Transverse colon (tissue), 4 donors: Measurements from ENCODE around the gene PI16. TPM values are rescaled to one million over a fixed set of nuclear protein-coding genes. Genes with fewer than 3 reads are reported as not detected.
A peak's percentile ranks its signal among the peaks of the same experiment; 100 is the strongest.

ENCODE experiments used
- DNase-seq: peaks from one replicate; pipeline ENCODE4 v3.0.0-alpha.2; 2019
- H3K27ac ChIP-seq, 4 donors: fragments of 200-600 bp; sonication (generic); 2 replicates each; pipeline ENCODE4 v1.5.1; 2016 to 2018; ENCODE audit warnings: inconsistent platforms in 4 of 4
- H3K27me3 ChIP-seq: fragments of 200-600 bp; sonication (generic); 2 replicates; pipeline ENCODE4 v1.5.1; 2017; ENCODE audit warnings: inconsistent platforms
- H3K36me3 ChIP-seq, 4 donors: fragments of 200-600 bp; sonication (generic); 2 replicates each; pipeline ENCODE4 v1.5.1; 2017 to 2019; ENCODE audit warnings: inconsistent platforms in 4 of 4
- H3K4me1 ChIP-seq, 4 donors: fragments of 200-600 bp; sonication (generic); 2 replicates each; pipeline ENCODE4 v1.5.1; 2017 to 2020; ENCODE audit warnings: inconsistent platforms in 4 of 4
- H3K4me3 ChIP-seq, 4 donors: fragments of 200-600 bp; sonication (generic); 1 replicate in 1 of 4; 2 replicates in 3 of 4; pipeline versions ENCODE4 v1.5.1 to v1.6.1; 2017 to 2019; ENCODE audit warnings: inconsistent platforms in 4 of 4
- H3K9me3 ChIP-seq, 2 donors: fragments of 200-600 bp; sonication (generic); 2 replicates each; pipeline ENCODE4 v1.5.1; 2017 to 2019; ENCODE audit warnings: inconsistent platforms in 2 of 2
- EP300 ChIP-seq: sonication (generic); formaldehyde crosslinking; IDR thresholded peaks from one replicate; pipeline ENCODE4 v1.6.1; 2017; ENCODE audit warnings: antibody characterized with exemption, low read depth
- POLR2A ChIP-seq: fragments of 450-650 bp; IDR thresholded peaks from one replicate; pipeline ENCODE4 v1.6.1; 2016; ENCODE audit warnings: antibody characterized with exemption, mild to moderate bottlenecking, moderate library complexity
- POLR2AphosphoS5 ChIP-seq, 3 donors: sonication (generic); formaldehyde crosslinking; IDR thresholded peaks; one replicate each; pipeline ENCODE4 v1.6.1; 2016; ENCODE audit warnings: antibody characterized with exemption in 3 of 3
- WGBS, 2 donors: methylation state at CpG; one replicate each; pipeline ENCODE4 v1.1.5; 2018; ENCODE audit warnings: low coverage in 1 of 2; 5-methylcytosine and 5-hydroxymethylcytosine counted together
- in situ Hi-C, 4 donors: fragments of 200-750 bp; cut with MboI; loops; one replicate each; pipeline versions ENCODE4 v1.15.0 to v1.15.1; 2017; ENCODE audit warnings: low sequenced_read_pairs in 3 of 4, low pct_ligation_motif_present in 1 of 4, low pct_unique_long_range_greater_than_20kb in 1 of 4
- intact Hi-C: fragments of 100-400 bp; cut with DNase I; formaldehyde crosslinking; loops from one replicate; pipeline ENCODE4 v1.15.1; 2023; ENCODE audit warnings: low total_unique reads
- total RNA-seq, 4 donors: library from RNA; depleted of rRNA; stranded (reverse); fragments of >200 nt; gene quantifications; one replicate each; pipeline ENCODE4 v1.1.0, GENCODE V29; 2016
- TF ChIP-seq, protein P1 (sequence below), 5 experiments: fragments of 200-600 bp in 3 of 5; fragments of 450-650 bp in 2 of 5; sonication (generic) in 3 of 5; IDR thresholded peaks; 1 replicate in 2 of 5; 2 replicates in 3 of 5; pipeline ENCODE4 v1.5.1; 2016 to 2017; ENCODE audit warnings: antibody characterized with exemption in 5 of 5, inconsistent platforms in 3 of 5, mild to moderate bottlenecking in 2 of 5, moderate library complexity in 1 of 5

The PI16 gene
- total RNA-seq, 4 donors from 2014 or later, result 0.60 to 5.6 (median 4.0) TPM; not detected in 1

DNA sequence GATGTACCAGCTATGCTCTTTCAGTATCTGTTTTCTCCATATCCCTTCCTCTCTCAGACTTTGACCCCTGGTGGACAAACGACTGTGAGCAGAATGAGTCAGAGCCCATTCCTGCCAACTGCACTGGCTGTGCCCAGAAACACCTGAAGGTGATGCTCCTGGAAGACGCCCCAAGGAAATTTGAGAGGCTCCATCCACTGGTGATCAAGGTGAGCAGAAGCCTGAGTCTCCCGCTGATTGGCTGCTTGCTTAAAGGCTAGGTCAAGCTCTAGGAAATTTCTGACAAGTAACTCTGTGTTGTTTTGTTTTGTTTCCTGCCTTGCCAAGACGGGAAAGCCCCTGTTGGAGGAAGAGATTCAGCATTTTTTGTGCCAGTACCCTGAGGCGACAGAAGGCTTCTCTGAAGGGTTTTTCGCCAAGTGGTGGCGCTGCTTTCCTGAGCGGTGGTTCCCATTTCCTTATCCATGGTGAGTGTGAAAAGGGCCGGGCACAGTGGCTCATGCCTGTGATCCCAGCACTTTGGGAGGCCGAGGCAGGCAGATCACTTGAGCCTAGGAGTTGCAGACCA is 40.2 kb upstream of the PI16 start:
- intact Hi-C loops, result loop anchor here (5.0 kb wide), 1 partner anchor 1027 kb away; no protein-coding TSS in a partner anchor
- Histone ChIP-seq H3K27ac (peak overlapping the region in 3 of 4 donors; percentile 42 to 54 (median 44)), H3K36me3 (peaks cover 0 to 30% (median 9%) of the 10 kb centered on the region in 4 donors), H3K4me1 (peaks cover 0 to 36% (median 2%) of the 10 kb centered on the region in 4 donors), H3K9me3 (no peaks in the 10 kb centered on the region), H3K4me3 (no peak overlapping the region), H3K27me3 (no peaks in the 10 kb centered on the region)
- in situ Hi-C loops, result no loop called here
- WGBS, 2 donors, result 20 to 50% methylated on average over 1 to 10 of the region's 10 CpGs
- TF ChIP-seq, protein P1, sequence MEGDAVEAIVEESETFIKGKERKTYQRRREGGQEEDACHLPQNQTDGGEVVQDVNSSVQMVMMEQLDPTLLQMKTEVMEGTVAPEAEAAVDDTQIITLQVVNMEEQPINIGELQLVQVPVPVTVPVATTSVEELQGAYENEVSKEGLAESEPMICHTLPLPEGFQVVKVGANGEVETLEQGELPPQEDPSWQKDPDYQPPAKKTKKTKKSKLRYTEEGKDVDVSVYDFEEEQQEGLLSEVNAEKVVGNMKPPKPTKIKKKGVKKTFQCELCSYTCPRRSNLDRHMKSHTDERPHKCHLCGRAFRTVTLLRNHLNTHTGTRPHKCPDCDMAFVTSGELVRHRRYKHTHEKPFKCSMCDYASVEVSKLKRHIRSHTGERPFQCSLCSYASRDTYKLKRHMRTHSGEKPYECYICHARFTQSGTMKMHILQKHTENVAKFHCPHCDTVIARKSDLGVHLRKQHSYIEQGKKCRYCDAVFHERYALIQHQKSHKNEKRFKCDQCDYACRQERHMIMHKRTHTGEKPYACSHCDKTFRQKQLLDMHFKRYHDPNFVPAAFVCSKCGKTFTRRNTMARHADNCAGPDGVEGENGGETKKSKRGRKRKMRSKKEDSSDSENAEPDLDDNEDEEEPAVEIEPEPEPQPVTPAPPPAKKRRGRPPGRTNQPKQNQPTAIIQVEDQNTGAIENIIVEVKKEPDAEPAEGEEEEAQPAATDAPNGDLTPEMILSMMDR (IDR thresholded peaks at IDR 0.05), result peak in 3 of 5 experiments; percentile 22 to 54 (median 34)
- TF ChIP-seq EP300 (no peak), POLR2AphosphoS5 (IDR thresholded peaks at IDR 0.05) (peak in 1 of 3 donors; percentile 43)
- peak; percentile 77 for DNase-seq

DNA sequence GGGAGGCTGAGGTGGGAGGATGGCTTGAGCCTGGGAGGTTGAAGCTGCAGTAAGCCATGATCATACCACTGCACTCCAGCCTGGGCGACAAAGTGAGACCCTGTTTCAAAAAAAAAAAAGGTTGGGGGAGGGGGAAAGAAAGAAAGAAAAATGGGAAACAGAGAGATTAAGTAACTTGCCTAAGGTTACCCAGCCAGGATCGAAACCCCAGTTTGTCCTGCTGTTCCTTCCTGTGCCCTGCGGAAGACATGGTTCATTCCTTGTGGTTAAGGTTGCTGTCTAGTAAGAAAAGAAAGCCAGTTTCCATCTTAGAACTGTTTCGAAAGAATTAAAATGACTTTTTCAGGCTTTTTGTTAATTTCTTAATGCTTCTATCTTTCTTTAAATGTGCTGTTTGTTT is 38.9 kb upstream of the PI16 start:
- in situ Hi-C loops, result no loop called here
- Histone ChIP-seq H3K36me3 (peaks cover 0 to 32% (median 9%) of the 10 kb centered on the region in 4 donors), H3K4me1 (peaks cover 0 to 36% (median 2%) of the 10 kb centered on the region in 4 donors), H3K27ac (no peak overlapping the region), H3K4me3 (no peak overlapping the region), H3K9me3 (no peaks in the 10 kb centered on the region), H3K27me3 (no peaks in the 10 kb centered on the region)
- TF ChIP-seq EP300 (no peak), POLR2A (no peak), POLR2AphosphoS5 (IDR thresholded peaks at IDR 0.05) (no peak)
- TF ChIP-seq, protein P1 (IDR thresholded peaks at IDR 0.05), result no peak
- 93 to 100% methylated on average over 4 of the region's 4 CpGs for WGBS, 2 donors
- intact Hi-C loops, result no loop called here
- DNase-seq, result no peak

DNA sequence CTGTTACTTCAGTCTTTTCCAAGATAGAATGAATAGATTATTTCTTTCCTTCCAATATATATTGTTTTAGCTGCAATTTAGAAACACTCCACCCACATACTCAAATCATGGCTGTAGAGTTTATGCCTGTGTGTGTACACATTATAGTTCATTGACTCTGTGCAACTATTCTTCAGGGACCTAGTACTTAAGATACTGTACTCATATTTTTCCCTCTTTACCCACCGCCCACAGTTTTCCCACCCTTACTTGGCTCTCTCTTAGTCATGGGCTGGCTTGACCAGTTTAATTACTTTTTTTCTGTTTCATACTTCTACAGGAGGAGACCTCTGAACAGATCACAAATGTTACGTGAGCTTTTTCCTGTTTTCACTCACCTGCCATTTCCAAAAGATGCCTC is 38.4 kb upstream of the PI16 start:
- Histone ChIP-seq H3K9me3 (no peaks in the 10 kb centered on the region), H3K4me1 (peaks cover 0 to 36% (median 2%) of the 10 kb centered on the region in 4 donors), H3K27me3 (no peaks in the 10 kb centered on the region), H3K27ac (no peak overlapping the region), H3K36me3 (peaks cover 0 to 32% (median 9%) of the 10 kb centered on the region in 4 donors), H3K4me3 (no peak overlapping the region)
- DNase-seq, result no peak
- TF ChIP-seq POLR2AphosphoS5 (IDR thresholded peaks at IDR 0.05) (no peak), POLR2A (no peak), EP300 (no peak)
- TF ChIP-seq, protein P1 (IDR thresholded peaks at IDR 0.05), result no peak
- intact Hi-C loops (no loop called here), in situ Hi-C loops (no loop called here)
- WGBS, 2 donors, result 69 to 91% methylated on average over 2 of the region's 2 CpGs

DNA sequence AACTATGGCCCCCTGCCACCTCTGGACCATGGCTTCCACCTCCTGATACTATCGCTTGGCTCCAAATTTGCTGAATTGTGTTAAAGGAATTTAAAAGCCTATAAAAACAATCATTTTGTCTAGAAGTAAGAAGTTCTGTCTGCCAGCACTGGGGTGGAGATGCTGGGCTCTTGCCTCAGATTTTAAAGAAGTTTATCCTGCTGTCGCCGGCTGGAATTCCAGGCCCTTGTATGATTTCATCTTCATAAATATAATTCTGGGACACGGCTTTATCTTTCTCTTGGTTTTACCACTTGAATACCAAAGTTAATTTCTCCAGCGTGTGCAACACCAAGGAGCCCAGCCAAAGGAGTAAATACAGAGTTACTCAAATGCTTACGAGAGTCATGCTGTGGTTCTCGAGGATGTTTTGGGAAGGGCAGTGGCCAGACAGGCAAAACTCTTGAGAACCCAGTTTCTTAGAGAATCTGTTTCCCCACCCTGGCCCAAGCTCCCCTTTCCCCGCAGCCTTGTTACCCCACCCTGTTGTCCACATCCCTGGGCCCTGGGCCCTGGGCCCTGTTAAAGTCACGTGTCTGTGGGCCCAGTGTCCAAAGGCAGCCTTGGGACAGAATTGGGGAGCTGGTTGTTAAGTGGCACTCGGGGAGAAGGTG is 36.9 kb upstream of the PI16 start:
- Histone ChIP-seq H3K4me3 (no peak overlapping the region), H3K36me3 (peaks cover 0 to 32% (median 9%) of the 10 kb centered on the region in 4 donors), H3K9me3 (no peaks in the 10 kb centered on the region), H3K4me1 (peaks cover 0 to 28% (median 2%) of the 10 kb centered on the region in 4 donors), H3K27me3 (no peaks in the 10 kb centered on the region), H3K27ac (peak overlapping the region; percentile 69 to 85 (median 73))
- no peak for TF ChIP-seq POLR2A
- no peak for TF ChIP-seq EP300
- TF ChIP-seq POLR2AphosphoS5 (IDR thresholded peaks at IDR 0.05), result peak in 1 of 3 donors; percentile 20
- TF ChIP-seq, protein P1 (IDR thresholded peaks at IDR 0.05), result no peak
- WGBS, 2 donors, result 81% methylated on average over 6 to 10 of the region's 10 CpGs
- in situ Hi-C loops (no loop called here), intact Hi-C loops (no loop called here)
- DNase-seq, result peak; percentile 12
